Psoas muscle (tissue), 7 donors: ENCODE data around the gene TAF11L2. TPM values are rescaled to one million over a fixed set of nuclear protein-coding genes. Genes with fewer than 3 reads are reported as not detected.

Experiments used
- polyA plus RNA-seq, 3 donors: library from polyadenylated mRNA; stranded (reverse); fragments of 200-250 nt; gene quantifications; one replicate each; pipeline ENCODE4 v1.2.3, GENCODE V29; 2013
- total RNA-seq, 4 donors: library from RNA; stranded (reverse); fragmentation: NEBNext Ultra II Directional in 2 of 4; extraction: Animal tissue kit (Norgen Biotek cat#: 25700) in 2 of 4; gene quantifications; one replicate each; pipeline versions ENCODE4 v1.2.1 to v1.2.4, GENCODE V29; 2021 to 2023
- donor health status: healthy with polysubstance abuse.
- donor health status: DM: no; HTN: no; CAD: no; lungs with moderate emphysema.
- donor health status: Bipolar disorder and iron deficiency.
- donor health status: healthy.
- donor health status: DM: no; HTN: no; CAD: no.
- donor health status: DM: no; HTN: no; CAD: no.
- donor health status: DM: yes; HTN: yes; CAD: no.

The TAF11L2 gene
- total and polyA plus RNA-seq, 7 donors = not detected

Other genes starting within 250 kb of the TAF11L2 start
- gene TAF11L3, start 20.1 kb downstream of the TAF11L2 start, total RNA-seq = not detected
- gene TAF11L3, start 20.1 kb downstream of the TAF11L2 start, polyA plus RNA-seq = not detected
- gene TAF11L4, start 23.6 kb downstream of the TAF11L2 start, total RNA-seq = not detected
- not detected for gene TAF11L4, start 23.6 kb downstream of the TAF11L2 start, polyA plus RNA-seq
- not detected for gene TAF11L5, start 27.0 kb downstream of the TAF11L2 start, total RNA-seq
- not detected for gene TAF11L5, start 27.0 kb downstream of the TAF11L2 start, polyA plus RNA-seq
- gene TAF11L6, start 30.4 kb downstream of the TAF11L2 start, total RNA-seq = not detected
- gene TAF11L6, start 30.4 kb downstream of the TAF11L2 start, polyA plus RNA-seq = not detected
- gene TAF11L7, start 87.5 kb downstream of the TAF11L2 start, total RNA-seq = not detected
- not detected for gene TAF11L7, start 87.5 kb downstream of the TAF11L2 start, polyA plus RNA-seq
- not detected for gene TAF11L8, start 92.7 kb downstream of the TAF11L2 start, total RNA-seq
- gene TAF11L8, start 92.7 kb downstream of the TAF11L2 start, polyA plus RNA-seq = not detected
- gene TAF11L9, start 96.2 kb downstream of the TAF11L2 start, total RNA-seq = not detected
- not detected for gene TAF11L9, start 96.2 kb downstream of the TAF11L2 start, polyA plus RNA-seq
- not detected for gene TAF11L10, start 99.6 kb downstream of the TAF11L2 start, total RNA-seq
- not detected for gene TAF11L10, start 99.6 kb downstream of the TAF11L2 start, polyA plus RNA-seq
- gene TAF11L11, start 106.0 kb downstream of the TAF11L2 start, total RNA-seq = not detected
- not detected for gene TAF11L11, start 106.0 kb downstream of the TAF11L2 start, polyA plus RNA-seq
- not detected for gene TAF11L12, start 112.2 kb downstream of the TAF11L2 start, total RNA-seq
- not detected for gene TAF11L12, start 112.2 kb downstream of the TAF11L2 start, polyA plus RNA-seq
- gene TAF11L13, start 133.9 kb downstream of the TAF11L2 start, total RNA-seq = not detected
- not detected for gene TAF11L13, start 133.9 kb downstream of the TAF11L2 start, polyA plus RNA-seq
- not detected for gene TAF11L14, start 136.2 kb downstream of the TAF11L2 start, total RNA-seq
- gene TAF11L14, start 136.2 kb downstream of the TAF11L2 start, polyA plus RNA-seq = not detected